Caco-2 (cell line): Measurements from ENCODE around the gene TRAPPC3. TPM values are rescaled to one million over a fixed set of nuclear protein-coding genes. Genes with fewer than 3 reads are reported as not detected.

Experiments
- BruUV-seq: library from RNA; stranded (reverse); fragments of 400-500 nt; replicated peaks from 2 replicates; lab custom pipeline; 2021; lab: Mats Ljungman, UMichigan
- CTCF ChIA-PET: fragments of 300-600 bp; sonication (Branson Sonifier 250); formaldehyde crosslinking; loops from one replicate; lab custom pipeline; 2022; ENCODE audit warnings: antibody characterized with exemption; lab: Charles Lee
- POLR2A ChIA-PET: fragments of 300-600 bp; sonication (Branson Sonifier 250); formaldehyde crosslinking; loops from one replicate; lab custom pipeline; 2022; ENCODE audit warnings: antibody characterized with exemption; lab: Charles Lee
- DNase-seq, 2 experiments: peaks; one replicate each; pipeline versions ENCODE4 v3.0.0 to v3.0.0-alpha.2; 2020 to 2022
- H3K27me3 ChIP-seq: replicated peaks from 2 replicates; pipeline ENCODE4 v1.6.0; 2011; ENCODE audit warnings: low read length; ENCODE audit not compliant: control insufficient read depth, insufficient read depth
- H3K36me3 ChIP-seq: 2 replicates; pipeline ENCODE4 v1.5.1; 2011; ENCODE audit warnings: low read length; ENCODE audit not compliant: control insufficient read depth, insufficient read depth
- H3K4me1 ChIP-seq: fragments of 250-450 bp; sonication (Bioruptor Pico); 2 replicates; pipeline ENCODE4 v1.5.1; 2020; ENCODE audit warnings: mild to moderate bottlenecking
- H3K4me3 ChIP-seq: 2 replicates; pipeline ENCODE4 v1.5.1; 2011; ENCODE audit warnings: low read depth, mild to moderate bottlenecking, control low read depth, low read length
- H3K9me3 ChIP-seq: fragments of 250-450 bp; sonication (Bioruptor Pico); 2 replicates; pipeline ENCODE4 v1.5.1; 2020; ENCODE audit warnings: mild to moderate bottlenecking, moderate library complexity
- H3K27ac Mint-ChIP-seq: one replicate; pipeline ENCODE4 v1.8.0; 2022; ENCODE audit warnings: mixed read lengths; ENCODE audit not compliant: unreplicated experiment
- H3K27me3 Mint-ChIP-seq: one replicate; pipeline ENCODE4 v1.8.0; 2022; ENCODE audit warnings: mixed read lengths; ENCODE audit not compliant: insufficient read depth, unreplicated experiment
- H3K36me3 Mint-ChIP-seq: one replicate; pipeline ENCODE4 v1.8.0; 2022; ENCODE audit warnings: mild to moderate bottlenecking, mixed read lengths; ENCODE audit not compliant: insufficient read depth, unreplicated experiment
- H3K4me1 Mint-ChIP-seq: one replicate; pipeline ENCODE4 v1.8.0; 2022; ENCODE audit warnings: low read depth, mixed read lengths; ENCODE audit not compliant: unreplicated experiment
- H3K4me3 Mint-ChIP-seq: one replicate; pipeline ENCODE4 v1.8.0; 2022; ENCODE audit warnings: mild to moderate bottlenecking, moderate library complexity, mixed read lengths; ENCODE audit not compliant: unreplicated experiment
- H3K9me3 Mint-ChIP-seq: one replicate; pipeline ENCODE4 v1.8.0; 2022; ENCODE audit warnings: mixed read lengths; ENCODE audit not compliant: unreplicated experiment
- intact Hi-C: fragments of 100-400 bp; cut with micrococcal nuclease; formaldehyde crosslinking; loops from one replicate; pipeline ENCODE4 v1.10.0; 2022; ENCODE audit not compliant: unreplicated experiment
- total RNA-seq: library from RNA; stranded (reverse); gene quantifications from 2 replicates; pipeline ENCODE4 v1.2.3, GENCODE V29; 2022
- TF ChIP-seq, protein P1 (sequence below), 2 experiments: fragments of 200-600 bp in 1 of 2; IDR thresholded peaks; 1 replicate in 1 of 2; 2 replicates in 1 of 2; pipeline versions ENCODE4 v1.5.1 to v1.8.0; 2011 to 2022; ENCODE audit warnings: antibody characterized with exemption in 1 of 2, control low read depth in 1 of 2, inconsistent platforms in 1 of 2, low read depth in 1 of 2, low read length in 1 of 2, mild to moderate bottlenecking in 1 of 2, moderate library complexity in 1 of 2; ENCODE audit not compliant: insufficient read depth in 1 of 2, severe bottlenecking in 1 of 2, unreplicated experiment in 1 of 2

Gene TRAPPC3
- total RNA-seq, 1 experiment from 2014 or later: 35.4 TPM

DNA sequence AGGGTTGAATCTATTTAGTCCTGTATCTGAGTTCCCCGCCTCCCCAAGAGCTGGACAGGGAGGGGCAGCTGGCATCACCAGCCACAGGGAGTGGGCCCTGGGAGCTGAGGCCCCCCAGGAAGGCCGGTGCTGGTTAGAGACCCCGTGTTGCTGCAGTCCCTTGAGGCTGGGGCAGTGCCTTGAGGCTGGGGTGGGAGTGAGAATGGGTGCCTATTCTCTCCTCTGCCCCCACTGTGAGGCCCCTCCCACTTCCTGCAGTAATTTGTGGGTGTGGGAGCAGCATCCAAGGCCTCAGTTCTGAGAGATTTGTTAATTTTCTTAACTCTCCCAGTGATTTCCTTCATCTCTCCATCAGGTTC, 2.5 kb upstream of the TRAPPC3 start:
- intact Hi-C loops: no loop called here
- Histone ChIP-seq H3K27me3 (no peaks in the 10 kb centered on the region), H3K36me3 (no peaks in the 10 kb centered on the region), H3K4me1 (peaks cover 16% of the 10 kb centered on the region), H3K4me3 (no peak overlapping the region), H3K9me3 (no peaks in the 10 kb centered on the region)
- H3K36me3 Mint-ChIP-seq: peaks cover 21% of the 10 kb centered on the region
- no peak overlapping the region for H3K27ac Mint-ChIP-seq
- POLR2A ChIA-PET: no interaction called here
- CTCF ChIA-PET: interaction anchor here (1.2 to 1.5 kb wide), 2 partner anchors 36 to 134 kb away, joined by 3 to 5 read pairs; no protein-coding TSS in a partner anchor
- H3K9me3 Mint-ChIP-seq: no peaks in the 10 kb centered on the region
- TF ChIP-seq, protein P1, sequence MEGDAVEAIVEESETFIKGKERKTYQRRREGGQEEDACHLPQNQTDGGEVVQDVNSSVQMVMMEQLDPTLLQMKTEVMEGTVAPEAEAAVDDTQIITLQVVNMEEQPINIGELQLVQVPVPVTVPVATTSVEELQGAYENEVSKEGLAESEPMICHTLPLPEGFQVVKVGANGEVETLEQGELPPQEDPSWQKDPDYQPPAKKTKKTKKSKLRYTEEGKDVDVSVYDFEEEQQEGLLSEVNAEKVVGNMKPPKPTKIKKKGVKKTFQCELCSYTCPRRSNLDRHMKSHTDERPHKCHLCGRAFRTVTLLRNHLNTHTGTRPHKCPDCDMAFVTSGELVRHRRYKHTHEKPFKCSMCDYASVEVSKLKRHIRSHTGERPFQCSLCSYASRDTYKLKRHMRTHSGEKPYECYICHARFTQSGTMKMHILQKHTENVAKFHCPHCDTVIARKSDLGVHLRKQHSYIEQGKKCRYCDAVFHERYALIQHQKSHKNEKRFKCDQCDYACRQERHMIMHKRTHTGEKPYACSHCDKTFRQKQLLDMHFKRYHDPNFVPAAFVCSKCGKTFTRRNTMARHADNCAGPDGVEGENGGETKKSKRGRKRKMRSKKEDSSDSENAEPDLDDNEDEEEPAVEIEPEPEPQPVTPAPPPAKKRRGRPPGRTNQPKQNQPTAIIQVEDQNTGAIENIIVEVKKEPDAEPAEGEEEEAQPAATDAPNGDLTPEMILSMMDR (IDR thresholded peaks at IDR 0.05; ENCODE audit: insufficient read depth in 1 of 2, low read depth in 1 of 2, low read length in 1 of 2, severe bottlenecking in 1 of 2, unreplicated experiment in 1 of 2): no peak
- H3K4me1 Mint-ChIP-seq: no peaks in the 10 kb centered on the region
- H3K27me3 Mint-ChIP-seq: no peaks in the 10 kb centered on the region
- no peak for DNase-seq
- BruUV-seq: no TSS peak
- H3K4me3 Mint-ChIP-seq: no peak overlapping the region

DNA sequence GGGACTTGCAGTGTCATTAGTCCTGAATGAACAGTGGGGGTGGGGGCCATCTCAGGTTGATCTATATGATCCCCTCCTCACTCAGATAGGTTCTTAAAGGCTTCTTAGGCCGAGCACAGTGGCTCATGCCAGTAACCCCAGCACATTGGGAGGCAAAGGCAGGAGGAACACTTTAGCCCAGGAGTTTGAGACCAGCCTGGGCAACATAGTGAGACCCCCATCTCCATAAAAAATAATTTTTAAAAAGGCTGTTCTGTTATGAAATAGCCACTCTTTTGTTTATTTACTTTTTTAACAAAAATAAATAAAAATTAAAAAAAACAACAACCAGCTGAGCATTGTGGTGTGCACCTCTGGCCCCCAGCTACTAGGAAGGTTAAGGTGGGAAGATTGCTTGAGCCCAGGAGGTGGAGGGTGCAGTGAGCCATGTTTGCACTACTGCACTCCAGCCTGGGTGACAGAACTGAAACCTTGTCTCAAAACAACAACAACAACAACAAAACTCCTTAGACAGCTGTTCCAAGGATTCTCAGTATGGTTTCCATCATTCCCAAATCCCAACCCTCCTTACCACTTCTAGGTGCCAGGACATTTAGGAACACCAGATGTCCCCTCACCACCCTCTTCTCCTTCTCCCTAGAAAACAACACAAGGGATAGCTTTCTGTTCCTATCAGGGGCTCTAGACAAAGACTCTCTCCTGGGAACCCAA, 2.0 kb upstream of the TRAPPC3 start:
- no peaks in the 10 kb centered on the region for H3K9me3 ChIP-seq
- no peak for DNase-seq
- Mint-ChIP-seq H3K36me3 (peaks cover 21% of the 10 kb centered on the region), H3K4me3 (peak overlapping the region; percentile 19), H3K27ac (peak overlapping the region; percentile 100), H3K27me3 (no peaks in the 10 kb centered on the region), H3K4me1 (no peaks in the 10 kb centered on the region), H3K9me3 (no peaks in the 10 kb centered on the region)
- H3K36me3 ChIP-seq: no peaks in the 10 kb centered on the region
- CTCF ChIA-PET: interaction anchor here (1.2 to 1.5 kb wide), 2 partner anchors 37 to 134 kb away, joined by 3 to 5 read pairs; no protein-coding TSS in a partner anchor
- TF ChIP-seq, protein P1 (IDR thresholded peaks at IDR 0.05; ENCODE audit: insufficient read depth in 1 of 2, low read depth in 1 of 2, low read length in 1 of 2, severe bottlenecking in 1 of 2, unreplicated experiment in 1 of 2): no peak
- H3K27me3 ChIP-seq: no peaks in the 10 kb centered on the region
- BruUV-seq: no TSS peak
- POLR2A ChIA-PET: no interaction called here
- intact Hi-C loops: no loop called here
- H3K4me3 ChIP-seq: no peak overlapping the region
- peaks cover 16% of the 10 kb centered on the region for H3K4me1 ChIP-seq

DNA sequence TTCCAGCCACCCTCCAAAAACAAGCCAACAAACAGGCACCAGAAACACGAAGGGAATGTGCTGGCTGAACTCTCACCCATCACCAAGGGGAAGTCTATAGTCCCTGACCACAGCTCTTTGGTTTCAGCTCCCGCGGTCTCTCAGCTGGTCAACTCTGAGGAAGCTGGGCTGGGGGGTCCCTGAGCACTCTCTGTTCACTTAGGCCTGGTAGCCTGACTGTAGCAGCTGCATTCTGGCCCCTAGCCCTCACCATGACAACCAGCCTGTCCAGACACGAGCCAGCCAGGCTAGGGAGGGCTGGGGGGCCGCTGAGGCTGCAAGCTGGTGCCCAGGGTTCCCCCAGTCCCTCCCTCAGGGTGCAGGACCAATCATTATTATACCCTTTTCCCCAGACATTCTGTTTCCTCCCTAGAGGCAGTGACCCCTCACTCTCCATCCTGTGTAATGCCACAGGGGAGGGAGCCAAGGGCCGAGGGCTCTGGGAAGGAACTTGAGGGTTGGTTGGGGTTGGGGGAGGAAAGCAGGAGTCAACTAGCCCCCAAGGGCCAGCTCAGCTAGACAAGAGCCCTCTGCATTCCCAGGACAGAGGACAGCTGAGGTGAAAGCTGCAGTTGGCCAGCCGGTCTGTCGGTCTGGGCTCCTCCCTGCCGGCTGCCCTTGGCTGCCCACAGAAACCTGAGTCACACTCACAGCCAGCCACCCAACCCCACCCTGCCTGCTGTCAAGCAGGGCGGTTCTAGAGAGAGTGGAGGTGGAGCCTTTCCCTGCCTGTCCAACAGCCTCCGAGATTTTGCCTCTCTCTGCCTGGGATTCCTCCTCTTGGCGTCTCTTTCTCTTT, 1.2 kb upstream of the TRAPPC3 start:
- H3K27me3 ChIP-seq: no peaks in the 10 kb centered on the region
- no peaks in the 10 kb centered on the region for H3K27me3 Mint-ChIP-seq
- BruUV-seq: no TSS peak
- H3K4me3 ChIP-seq: no peak overlapping the region
- peak; percentile 86 to 89 for DNase-seq
- ChIA-PET POLR2A (interaction anchor here (0.6 kb wide), 1 partner anchor 135 kb away, joined by 3 read pairs; no protein-coding TSS in a partner anchor), CTCF (interaction anchor here (0.8 to 2.0 kb wide), 9 partner anchors 37 to 219 kb away, joined by 3 to 13 read pairs (median 6); partner anchors contain the start of gene THRAP3)
- H3K36me3 ChIP-seq: no peaks in the 10 kb centered on the region
- peak overlapping the region; percentile 100 for H3K27ac Mint-ChIP-seq
- no peaks in the 10 kb centered on the region for H3K4me1 Mint-ChIP-seq
- H3K9me3 Mint-ChIP-seq: no peaks in the 10 kb centered on the region
- H3K4me3 Mint-ChIP-seq: peak overlapping the region; percentile 99
- intact Hi-C loops: no loop called here
- H3K4me1 ChIP-seq: peaks cover 16% of the 10 kb centered on the region
- H3K36me3 Mint-ChIP-seq: peaks cover 17% of the 10 kb centered on the region
- H3K9me3 ChIP-seq: no peaks in the 10 kb centered on the region
- TF ChIP-seq, protein P1 (IDR thresholded peaks at IDR 0.05; ENCODE audit: insufficient read depth in 1 of 2, low read depth in 1 of 2, low read length in 1 of 2, severe bottlenecking in 1 of 2, unreplicated experiment in 1 of 2): no peak
